ENCODE measurements around the gene LUZP2.

DNA sequence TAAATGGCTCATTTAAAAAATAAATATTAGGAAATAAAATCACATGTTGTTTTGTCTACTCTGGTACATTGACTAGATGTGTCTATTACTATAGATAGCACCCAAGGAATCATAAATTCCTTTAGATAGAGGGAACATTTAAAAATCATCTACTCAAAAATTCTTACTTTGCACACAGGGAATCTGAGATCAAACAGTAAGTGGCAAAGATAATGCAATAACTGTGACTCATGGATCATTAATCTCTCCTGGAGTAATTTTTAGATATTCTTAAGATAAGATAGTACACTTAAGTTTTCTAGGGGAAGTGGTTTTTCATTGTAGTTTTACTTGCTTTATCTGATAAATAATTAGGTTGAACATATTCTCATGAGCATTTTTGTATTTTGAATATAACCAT is 468.9 kb downstream of the LUZP2 start:
- no peak for TF ChIP-seq POLR2AphosphoS5 (IDR thresholded peaks at IDR 0.05; ENCODE audit: insufficient read depth in 1 of 2, low read depth in 1 of 2)
- TF ChIP-seq, protein P1, sequence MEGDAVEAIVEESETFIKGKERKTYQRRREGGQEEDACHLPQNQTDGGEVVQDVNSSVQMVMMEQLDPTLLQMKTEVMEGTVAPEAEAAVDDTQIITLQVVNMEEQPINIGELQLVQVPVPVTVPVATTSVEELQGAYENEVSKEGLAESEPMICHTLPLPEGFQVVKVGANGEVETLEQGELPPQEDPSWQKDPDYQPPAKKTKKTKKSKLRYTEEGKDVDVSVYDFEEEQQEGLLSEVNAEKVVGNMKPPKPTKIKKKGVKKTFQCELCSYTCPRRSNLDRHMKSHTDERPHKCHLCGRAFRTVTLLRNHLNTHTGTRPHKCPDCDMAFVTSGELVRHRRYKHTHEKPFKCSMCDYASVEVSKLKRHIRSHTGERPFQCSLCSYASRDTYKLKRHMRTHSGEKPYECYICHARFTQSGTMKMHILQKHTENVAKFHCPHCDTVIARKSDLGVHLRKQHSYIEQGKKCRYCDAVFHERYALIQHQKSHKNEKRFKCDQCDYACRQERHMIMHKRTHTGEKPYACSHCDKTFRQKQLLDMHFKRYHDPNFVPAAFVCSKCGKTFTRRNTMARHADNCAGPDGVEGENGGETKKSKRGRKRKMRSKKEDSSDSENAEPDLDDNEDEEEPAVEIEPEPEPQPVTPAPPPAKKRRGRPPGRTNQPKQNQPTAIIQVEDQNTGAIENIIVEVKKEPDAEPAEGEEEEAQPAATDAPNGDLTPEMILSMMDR (IDR thresholded peaks at IDR 0.05): no peak
